Small intestine (tissue), 7 donors: ENCODE measurements around the gene SEMA3D. TPM values are rescaled to one million over a fixed set of nuclear protein-coding genes. Genes with fewer than 3 reads are reported as not detected.

Source experiments
- DNase-seq, 2 donors: peaks; one replicate each; pipeline versions ENCODE4 v3.0.0 to v3.0.0-alpha.2; 2013
- FAIRE-seq: peaks from 2 replicates; lab custom pipeline; 2012; peaks lifted over from hg19 to GRCh38; lab: Jason Lieb, UNC
- H3K27ac ChIP-seq, 3 donors: one replicate each; pipeline ENCODE4 v1.5.1; 2013; ENCODE audit warnings: low read length in 2 of 3, mild to moderate bottlenecking in 2 of 3, control low read depth in 1 of 3, inconsistent platforms in 1 of 3, low read depth in 1 of 3, moderate library complexity in 1 of 3
- H3K27me3 ChIP-seq, 3 donors: one replicate each; pipeline ENCODE4 v1.6.1; 2013; ENCODE audit warnings: low read length in 3 of 3, inconsistent platforms in 1 of 3; ENCODE audit not compliant: control insufficient read depth in 3 of 3, insufficient read depth in 3 of 3
- H3K36me3 ChIP-seq, 3 donors: one replicate each; pipeline ENCODE4 v1.6.1; 2013; ENCODE audit warnings: low read length in 3 of 3, inconsistent platforms in 1 of 3, low read depth in 1 of 3, mild to moderate bottlenecking in 1 of 3, moderate library complexity in 1 of 3; ENCODE audit not compliant: control insufficient read depth in 3 of 3, insufficient read depth in 2 of 3
- H3K4me1 ChIP-seq, 3 donors: one replicate each; pipeline ENCODE4 v1.6.1; 2013; ENCODE audit warnings: low read length in 2 of 3, inconsistent platforms in 1 of 3, low read depth in 1 of 3, mild to moderate bottlenecking in 1 of 3, moderate library complexity in 1 of 3; ENCODE audit not compliant: control insufficient read depth in 3 of 3, insufficient read depth in 2 of 3
- H3K4me3 ChIP-seq, 3 donors: one replicate each; pipeline ENCODE4 v1.5.1; 2013; ENCODE audit warnings: low read length in 3 of 3, control low read depth in 1 of 3, inconsistent platforms in 1 of 3, low read depth in 1 of 3, mild to moderate bottlenecking in 1 of 3, moderate library complexity in 1 of 3
- H3K9me3 ChIP-seq, 2 donors: one replicate each; pipeline ENCODE4 v1.6.1; 2013; ENCODE audit warnings: low read depth in 1 of 2, low read length in 1 of 2; ENCODE audit not compliant: control insufficient read depth in 2 of 2, insufficient read depth in 1 of 2
- WGBS, 3 donors: extraction: QIAGEN DNeasy Blood & Tissue Kit; methylation state at CpG; one replicate each; pipeline ENCODE4 v1.1.7; 2013; 5-methylcytosine and 5-hydroxymethylcytosine counted together
- polyA plus RNA-seq, 4 donors: library from polyadenylated mRNA; stranded (reverse) in 3 of 4; unstranded in 1 of 4; fragments of 200-250 nt in 3 of 4; fragments of 120-200 nt in 1 of 4; gene quantifications; one replicate each; pipeline versions ENCODE4 v1.2.1 to v1.2.3, GENCODE V29; 2013
- donor health status: healthy with polysubstance abuse.
- donor health status: control.
- donor health status: control.
- donor health status: Bipolar disorder and iron deficiency.
- donor health status: healthy.

Gene SEMA3D
- polyA plus RNA-seq, 4 donors: 0.27 to 6.9 (median 0.95) TPM; not detected in 1

- WGBS, 3 donors: 88 to 91% (median 90%) methylated on average over 4 of the region's 4 CpGs
- no peaks in the 10 kb centered on the region for H3K4me1 ChIP-seq
- no peak for FAIRE-seq
- H3K4me3 ChIP-seq: no peak overlapping the region
- no peaks in the 10 kb centered on the region for H3K27me3 ChIP-seq
- no peaks in the 10 kb centered on the region for H3K9me3 ChIP-seq
- no peak for DNase-seq
- no peak overlapping the region for H3K27ac ChIP-seq
- H3K36me3 ChIP-seq: no peaks in the 10 kb centered on the region
These were observed 56.2 kb downstream of the SEMA3D start for GRCh38 chr7:85130702-85131101.

GRCh38 chr7:85126383-85126782 lies 60.5 kb downstream of the SEMA3D start:
- no peak overlapping the region for H3K4me3 ChIP-seq
- 53 to 89% (median 60%) methylated on average over 2 of the region's 2 CpGs for WGBS, 3 donors

GRCh38 chr7:85125651-85126131 lies 61.2 kb downstream of the SEMA3D start:
- no peak for FAIRE-seq
- no peaks in the 10 kb centered on the region for H3K27me3 ChIP-seq
- H3K27ac ChIP-seq: no peak overlapping the region
- no peak for DNase-seq
- H3K4me1 ChIP-seq: no peaks in the 10 kb centered on the region
- no peaks in the 10 kb centered on the region for H3K36me3 ChIP-seq
- H3K4me3 ChIP-seq: no peak overlapping the region
- WGBS, 3 donors: 37 to 73% (median 54%) methylated on average over 2 of the region's 2 CpGs
- H3K9me3 ChIP-seq: no peaks in the 10 kb centered on the region

More at GRCh38 chr7:85126383-85126782, 60.5 kb downstream of the SEMA3D start:
- no peak for DNase-seq
- Histone ChIP-seq H3K9me3 (no peaks in the 10 kb centered on the region), H3K4me1 (no peaks in the 10 kb centered on the region), H3K27me3 (no peaks in the 10 kb centered on the region), H3K36me3 (no peaks in the 10 kb centered on the region), H3K27ac (no peak overlapping the region)
- no peak for FAIRE-seq

GRCh38 chr7:85125176-85125575 lies 61.7 kb downstream of the SEMA3D start:
- H3K27ac ChIP-seq: no peak overlapping the region
- DNase-seq (no peak), FAIRE-seq (no peak)
- H3K9me3 ChIP-seq: no peaks in the 10 kb centered on the region
- no peaks in the 10 kb centered on the region for H3K4me1 ChIP-seq
- 87 to 88% (median 87%) methylated on average over 4 of the region's 4 CpGs for WGBS, 3 donors
- no peaks in the 10 kb centered on the region for H3K36me3 ChIP-seq
- H3K4me3 ChIP-seq: no peak overlapping the region
- H3K27me3 ChIP-seq: no peaks in the 10 kb centered on the region

- Histone ChIP-seq H3K36me3 (peaks cover 0 to 2% (median 0%) of the 10 kb centered on the region in 3 donors), H3K27ac (no peak overlapping the region), H3K4me1 (no peaks in the 10 kb centered on the region), H3K27me3 (no peaks in the 10 kb centered on the region), H3K9me3 (no peaks in the 10 kb centered on the region), H3K4me3 (no peak overlapping the region)
- FAIRE-seq (no peak), DNase-seq (no peak)
- WGBS, 3 donors: 93 to 96% (median 95%) methylated on average over 3 of the region's 3 CpGs
These were observed 66.9 kb downstream of the SEMA3D start for GRCh38 chr7:85119934-85120333.

GRCh38 chr7:85115862-85116261 lies 71.0 kb downstream of the SEMA3D start:
- Histone ChIP-seq H3K9me3 (no peaks in the 10 kb centered on the region), H3K36me3 (peaks cover 0 to 2% (median 0%) of the 10 kb centered on the region in 3 donors), H3K4me3 (no peak overlapping the region), H3K27me3 (no peaks in the 10 kb centered on the region), H3K4me1 (no peaks in the 10 kb centered on the region), H3K27ac (no peak overlapping the region)
- FAIRE-seq: no peak
- no peak for DNase-seq

- DNase-seq (no peak), FAIRE-seq (no peak)
- Histone ChIP-seq H3K9me3 (no peaks in the 10 kb centered on the region), H3K36me3 (peaks cover 0 to 2% (median 0%) of the 10 kb centered on the region in 3 donors), H3K27ac (no peak overlapping the region), H3K4me1 (no peaks in the 10 kb centered on the region), H3K27me3 (no peaks in the 10 kb centered on the region), H3K4me3 (no peak overlapping the region)
- WGBS, 3 donors: 79 to 89% (median 87%) methylated on average over 2 of the region's 2 CpGs
These were observed 71.8 kb downstream of the SEMA3D start for GRCh38 chr7:85115006-85115405.

- peaks cover 0 to 2% (median 0%) of the 10 kb centered on the region in 3 donors for H3K36me3 ChIP-seq
- H3K27ac ChIP-seq: no peak overlapping the region
- no peaks in the 10 kb centered on the region for H3K9me3 ChIP-seq
- FAIRE-seq (no peak), DNase-seq (peak in 1 of 2 donors; percentile 31)
- H3K4me1 ChIP-seq: no peaks in the 10 kb centered on the region
- WGBS, 3 donors: 90 to 95% (median 92%) methylated on average over 4 of the region's 4 CpGs
- H3K27me3 ChIP-seq: no peaks in the 10 kb centered on the region
- no peak overlapping the region for H3K4me3 ChIP-seq
These were observed 72.5 kb downstream of the SEMA3D start for GRCh38 chr7:85114342-85114741.

GRCh38 chr7:85111761-85112160 lies 75.1 kb downstream of the SEMA3D start:
- Histone ChIP-seq H3K9me3 (no peaks in the 10 kb centered on the region), H3K4me3 (no peak overlapping the region), H3K36me3 (no peaks in the 10 kb centered on the region), H3K4me1 (no peaks in the 10 kb centered on the region), H3K27ac (no peak overlapping the region), H3K27me3 (no peaks in the 10 kb centered on the region)
- DNase-seq (no peak), FAIRE-seq (no peak)
- WGBS, 3 donors: 81 to 94% (median 86%) methylated on average over 1 of the region's 1 CpG
